GM18502 (cell line): Measurements from ENCODE around the gene NFATC1.
A peak's percentile ranks its signal among the peaks of the same experiment; 100 is the strongest.

Source experiments
- ATAC-seq: cut with Tn5 transposase; IDR thresholded peaks from one replicate; pipeline ENCODE4 v1.9.1; 2021; ENCODE audit warnings: mild to moderate bottlenecking; ENCODE audit not compliant: unreplicated experiment, poor library complexity

The NFATC1 gene

GRCh38 chr18:79512461-79513380, 117.0 kb downstream of the NFATC1 start:
- no peak for ATAC-seq

GRCh38 chr18:79513381-79514081, 117.8 kb downstream of the NFATC1 start:
- ATAC-seq = no peak

DNA sequence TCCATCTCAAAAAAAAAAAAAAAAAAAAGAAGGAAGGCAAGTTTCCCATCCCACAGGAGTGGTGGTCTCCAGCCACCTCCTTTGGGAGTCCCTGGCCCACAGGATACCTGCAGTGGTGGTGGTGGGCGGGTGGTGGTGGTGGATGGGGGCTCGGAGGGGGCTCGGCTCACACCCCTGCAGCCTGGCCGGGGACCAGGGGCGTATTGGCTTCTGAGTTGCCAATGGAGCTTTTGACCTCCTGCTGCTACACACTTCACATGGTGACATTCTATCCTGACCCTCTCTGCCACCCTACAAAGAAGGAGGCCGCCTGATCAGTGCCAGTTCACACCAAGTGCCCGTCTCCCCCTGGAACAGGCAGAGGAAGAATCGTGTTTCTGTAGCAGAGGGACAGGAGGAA, 119.6 kb downstream of the NFATC1 start:
- ATAC-seq = no peak

DNA sequence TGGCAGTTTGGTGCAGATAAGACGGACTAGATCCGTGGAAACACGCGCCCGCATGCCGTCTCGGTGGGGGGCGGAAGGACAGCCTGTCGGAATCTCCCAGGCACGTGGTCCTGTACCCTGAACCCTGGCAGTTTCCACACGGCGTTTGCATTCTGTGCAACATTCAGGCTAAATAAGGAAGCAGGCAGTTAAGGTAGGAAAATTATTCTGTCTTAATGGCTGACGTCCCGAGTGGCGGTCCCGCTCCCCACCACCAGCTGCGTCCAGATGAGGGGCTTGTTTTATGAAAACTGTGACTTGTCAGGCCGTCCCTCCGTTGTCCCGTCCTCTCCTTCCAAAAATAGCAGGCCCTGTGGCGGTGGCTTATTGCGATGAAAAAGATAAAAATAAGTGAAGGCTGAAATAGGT, 120.2 kb downstream of the NFATC1 start:
- no peak for ATAC-seq

DNA sequence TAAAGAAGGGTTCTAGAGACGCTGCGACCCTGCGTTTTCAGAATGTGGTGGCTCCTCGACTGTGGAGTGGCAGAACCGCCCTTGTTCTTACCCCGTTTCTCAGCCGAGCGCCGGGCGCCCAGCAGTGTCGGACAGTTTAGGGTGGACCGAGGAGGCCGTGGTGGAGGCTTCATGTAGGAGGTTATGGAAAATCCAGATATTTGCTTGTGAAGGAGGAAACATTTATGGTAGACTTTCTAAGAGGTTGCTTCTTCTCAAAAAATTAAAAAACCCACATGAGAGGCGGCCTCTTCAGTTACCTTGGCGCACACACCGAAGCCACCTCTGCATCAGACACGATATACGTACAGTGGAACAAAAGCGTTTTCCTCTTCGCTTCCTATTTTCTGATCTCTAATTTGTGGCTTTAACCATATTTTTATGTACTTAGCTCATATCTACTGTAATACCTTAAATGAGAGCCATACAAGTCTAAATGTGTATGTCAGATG, 120.8 kb downstream of the NFATC1 start:
- ATAC-seq = no peak

GRCh38 chr18:79517341-79517740, 121.6 kb downstream of the NFATC1 start:
- ATAC-seq = no peak

DNA sequence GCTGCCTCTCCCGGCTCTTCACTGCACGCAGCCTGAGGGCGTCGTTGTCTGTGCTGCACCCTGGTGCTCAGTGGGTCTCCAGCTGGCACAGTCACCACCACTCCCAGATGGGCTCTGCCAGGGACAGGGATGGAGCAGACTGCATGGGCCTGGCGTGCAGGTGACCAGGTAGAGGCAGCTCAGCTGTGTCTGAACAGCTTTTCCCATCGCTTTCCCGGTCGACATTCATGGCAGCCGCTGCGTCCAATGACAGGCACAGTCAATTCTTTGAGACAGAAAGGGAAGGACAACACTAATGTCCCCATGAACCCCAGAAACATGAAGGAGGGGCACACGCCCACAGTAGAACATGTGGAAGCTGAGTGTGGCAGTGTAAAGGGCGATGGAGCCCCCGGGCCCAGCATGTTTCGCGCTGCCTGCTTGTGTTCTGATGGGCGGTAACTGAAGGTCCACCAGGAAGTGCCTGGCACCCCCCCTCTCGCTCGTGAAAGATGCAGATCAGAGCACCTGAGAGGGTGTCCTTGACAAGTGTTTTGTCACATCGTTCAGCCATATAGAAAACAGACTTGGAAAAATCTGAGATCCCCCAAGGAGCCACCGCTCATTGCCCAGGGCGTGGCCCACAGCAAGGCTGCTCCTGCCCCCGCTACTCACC, 122.4 kb downstream of the NFATC1 start:
- no peak for ATAC-seq

DNA sequence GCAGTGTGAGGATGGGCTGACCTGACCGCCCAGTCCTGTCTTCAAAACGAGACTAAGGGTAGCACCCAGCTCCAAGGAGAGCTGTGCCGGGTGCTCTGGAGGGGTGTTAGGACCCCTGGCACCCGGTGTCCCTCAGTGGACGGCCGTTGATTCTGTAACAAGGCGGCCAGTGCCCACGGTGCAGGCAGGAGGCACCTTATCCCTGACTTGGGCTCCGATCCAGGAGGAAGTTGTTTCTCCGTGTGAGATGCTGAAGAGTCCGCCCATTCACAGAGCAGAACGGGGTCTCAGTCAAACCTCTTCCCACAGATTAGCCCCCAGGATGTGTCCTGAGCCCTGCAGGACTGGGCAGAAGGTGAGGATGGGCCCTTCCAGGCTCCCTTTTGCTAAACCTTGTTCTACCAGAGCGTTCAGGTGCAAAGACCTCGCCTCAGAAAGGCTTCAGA, 123.0 kb downstream of the NFATC1 start:
- ATAC-seq = no peak

- ATAC-seq = no peak
Measured at GRCh38 chr18:79519751-79520477, 124.2 kb downstream of the NFATC1 start.

- no peak for ATAC-seq
Measured at GRCh38 chr18:79520478-79521390, 125.0 kb downstream of the NFATC1 start.

DNA sequence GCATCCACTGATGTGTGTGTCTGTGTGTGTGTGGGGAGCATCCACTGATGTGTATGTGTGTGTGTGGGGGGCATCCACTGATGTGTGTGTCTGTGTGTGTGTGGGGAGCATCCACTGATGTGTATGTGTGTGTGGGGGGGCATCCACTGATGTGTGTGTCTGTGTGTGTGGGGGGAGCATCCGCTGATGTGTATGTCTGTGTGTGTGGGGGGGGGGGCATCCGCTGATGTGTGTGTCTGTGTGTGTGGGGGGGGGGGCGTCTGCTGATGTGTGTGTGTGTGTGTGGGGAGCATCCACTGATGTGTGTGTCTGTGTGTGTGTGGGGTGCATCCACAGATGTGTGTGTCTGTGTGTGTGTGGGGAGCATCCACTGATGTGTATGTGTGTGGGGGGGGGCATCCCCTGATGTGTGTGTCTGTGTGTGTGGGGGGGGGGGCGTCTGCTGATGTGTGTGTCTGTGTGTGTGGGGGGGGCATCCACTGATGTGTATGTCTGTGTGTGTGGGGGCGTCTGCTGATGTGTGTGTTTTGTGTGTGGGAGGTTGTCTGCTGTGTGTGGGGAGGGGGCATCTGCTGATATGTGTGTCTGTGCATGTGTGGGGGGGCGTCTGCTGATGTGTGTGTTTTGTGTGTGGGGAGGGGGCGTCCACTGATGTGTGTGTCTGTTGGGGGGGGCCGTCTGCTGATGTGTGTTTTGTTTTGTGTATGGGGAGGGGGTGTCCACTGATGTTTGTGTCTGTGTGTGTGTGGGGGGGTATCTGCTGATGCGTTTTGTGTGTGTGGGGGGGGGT, 125.9 kb downstream of the NFATC1 start:
- ATAC-seq = no peak

- peak; percentile 20 for ATAC-seq
Measured at GRCh38 chr18:79522451-79523205, 126.9 kb downstream of the NFATC1 start.

DNA sequence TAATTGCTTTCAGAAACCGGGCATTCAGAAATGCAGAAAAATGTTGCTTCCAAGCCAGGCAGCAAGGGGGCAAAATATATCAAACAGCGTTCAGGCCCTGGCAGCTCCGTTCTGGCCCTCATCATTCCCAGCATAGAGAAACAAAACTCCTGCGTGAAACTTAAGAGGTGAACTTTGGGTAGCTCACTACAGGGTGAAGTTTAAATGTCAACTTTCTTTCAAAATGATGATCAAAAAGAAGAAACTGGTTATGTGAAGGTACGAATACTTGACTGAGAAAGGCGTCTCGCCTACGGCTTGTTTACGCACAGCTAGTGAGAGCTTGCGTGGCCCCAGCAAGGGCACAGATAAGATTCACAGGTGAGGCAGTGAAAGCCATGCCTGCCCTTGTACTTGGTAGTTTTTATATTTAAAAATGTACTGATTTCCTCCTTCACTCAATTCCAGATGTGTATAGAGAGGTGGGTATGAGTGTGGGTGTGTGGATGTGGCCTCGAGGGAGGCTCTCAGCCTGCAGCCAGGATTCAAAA, 127.5 kb downstream of the NFATC1 start:
- peak; percentile 30 for ATAC-seq

- ATAC-seq = peak; percentile 77
Measured at GRCh38 chr18:79523736-79524180, 128.0 kb downstream of the NFATC1 start.

DNA sequence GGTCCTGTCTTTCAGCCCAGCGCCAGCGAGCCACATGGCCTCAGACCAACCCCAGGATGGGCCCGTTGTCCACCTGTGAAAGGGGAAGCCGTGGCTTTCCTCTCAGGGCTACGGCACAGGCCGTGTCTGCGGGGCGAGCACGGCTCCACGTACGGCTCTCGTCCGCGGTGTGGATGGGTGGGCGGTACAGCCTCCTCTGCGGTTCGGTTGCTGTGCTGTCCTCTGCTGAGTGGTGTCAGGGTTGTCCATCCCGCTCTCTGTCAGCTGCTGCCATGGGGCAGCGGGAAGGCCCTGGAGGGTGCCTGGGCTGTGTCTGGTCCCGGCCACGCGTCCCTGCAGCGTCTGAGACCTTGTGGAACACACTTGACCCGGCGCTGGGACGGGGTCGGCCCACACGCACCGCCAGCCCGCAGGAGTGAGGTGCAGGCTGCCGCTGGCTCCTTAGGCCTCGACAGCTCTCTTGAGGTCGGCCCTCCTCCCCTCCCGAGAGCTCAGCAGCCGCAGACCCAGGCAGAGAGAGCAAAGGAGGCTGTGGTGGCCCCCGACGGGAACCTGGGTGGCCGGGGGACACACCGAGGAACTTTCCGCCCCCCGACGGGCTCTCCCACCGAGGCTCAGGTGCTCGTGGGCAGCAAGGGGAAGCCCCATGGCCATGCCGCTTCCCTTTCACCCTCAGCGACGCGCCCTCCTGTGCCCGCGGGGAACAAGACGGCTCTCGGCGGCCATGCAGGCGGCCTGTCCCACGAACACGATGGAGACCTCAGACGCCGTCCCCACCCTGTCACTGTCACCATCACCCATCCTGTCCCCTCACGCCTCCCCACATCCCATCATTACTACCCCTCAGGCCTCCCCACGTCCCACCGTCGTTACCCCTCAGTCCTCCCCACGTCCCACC, 128.7 kb downstream of the NFATC1 start:
- peak; percentile 25 for ATAC-seq
